Measurements from ENCODE around the gene SLAMF8. TPM values are rescaled to one million over a fixed set of nuclear protein-coding genes. Genes with fewer than 3 reads are reported as not detected.

SLAMF8 gene
- total RNA-seq, 1 experiment from 2014 or later = not detected

DNA sequence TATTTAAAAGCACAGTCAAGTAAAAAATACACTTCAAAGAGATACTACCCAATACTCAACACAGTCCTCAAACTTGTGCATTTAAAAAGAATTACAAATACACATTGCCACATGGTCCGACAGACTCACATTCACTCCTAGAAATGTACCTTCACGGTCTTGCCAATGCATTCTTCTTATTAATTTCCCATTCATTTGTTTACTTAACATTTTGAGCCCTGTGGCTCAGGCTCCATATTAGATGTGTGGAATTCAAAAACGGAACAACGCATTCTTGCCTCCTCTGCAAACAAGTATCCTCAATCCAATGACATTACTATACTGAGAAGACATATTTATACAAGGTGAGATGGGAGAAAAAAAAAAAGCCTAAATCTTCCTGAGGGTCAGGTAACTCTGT lies 48.4 kb upstream of the SLAMF8 start:
- H2BK5ac ChIP-seq (ENCODE audit: insufficient read length, low read length) = no peak overlapping the region
- no peak overlapping the region for H4K91ac ChIP-seq (ENCODE audit: insufficient read length, low read depth, low read length)
- no peak overlapping the region for H3K4ac ChIP-seq (ENCODE audit: low read depth, low read length)
- no peak overlapping the region for H2AFZ ChIP-seq (ENCODE audit: low read length)
- Mint-ChIP-seq H3K27me3 (ENCODE audit: low read depth) (peaks cover 11% of the 10 kb centered on the region), H3K9me3 (peaks cover 0 to 3% of the 10 kb centered on the region in 2 experiments; a peak in 1 of 5 replicates), H3K27ac (no peak overlapping the region), H3K4me3 (no peak overlapping the region), H3K4me1 (peaks cover 11 to 12% of the 10 kb centered on the region in 2 experiments), H3K36me3 (ENCODE audit: insufficient read depth in 1 of 3, low read depth in 3 of 3) (peaks cover 7 to 20% (median 15%) of the 10 kb centered on the region in 3 experiments)
- no peak overlapping the region for H3K9ac ChIP-seq (ENCODE audit: extremely low read depth, insufficient read length, low read length)
- no peak overlapping the region for H2BK20ac ChIP-seq (ENCODE audit: low read depth, low read length, poor library complexity, severe bottlenecking)
- no peaks in the 10 kb centered on the region for H4K20me1 ChIP-seq (ENCODE audit: control insufficient read depth, insufficient read depth, insufficient read length)
- H3K79me1 ChIP-seq (ENCODE audit: insufficient read depth, low read depth, low read length, poor library complexity, severe bottlenecking) = no peaks in the 10 kb centered on the region
- H3K27ac ChIP-seq (ENCODE audit: insufficient read length, low read depth, low read length) = no peak overlapping the region
- H4K5ac ChIP-seq (ENCODE audit: insufficient read length, low read depth, low read length) = no peak overlapping the region
- TF ChIP-seq, protein P1, sequence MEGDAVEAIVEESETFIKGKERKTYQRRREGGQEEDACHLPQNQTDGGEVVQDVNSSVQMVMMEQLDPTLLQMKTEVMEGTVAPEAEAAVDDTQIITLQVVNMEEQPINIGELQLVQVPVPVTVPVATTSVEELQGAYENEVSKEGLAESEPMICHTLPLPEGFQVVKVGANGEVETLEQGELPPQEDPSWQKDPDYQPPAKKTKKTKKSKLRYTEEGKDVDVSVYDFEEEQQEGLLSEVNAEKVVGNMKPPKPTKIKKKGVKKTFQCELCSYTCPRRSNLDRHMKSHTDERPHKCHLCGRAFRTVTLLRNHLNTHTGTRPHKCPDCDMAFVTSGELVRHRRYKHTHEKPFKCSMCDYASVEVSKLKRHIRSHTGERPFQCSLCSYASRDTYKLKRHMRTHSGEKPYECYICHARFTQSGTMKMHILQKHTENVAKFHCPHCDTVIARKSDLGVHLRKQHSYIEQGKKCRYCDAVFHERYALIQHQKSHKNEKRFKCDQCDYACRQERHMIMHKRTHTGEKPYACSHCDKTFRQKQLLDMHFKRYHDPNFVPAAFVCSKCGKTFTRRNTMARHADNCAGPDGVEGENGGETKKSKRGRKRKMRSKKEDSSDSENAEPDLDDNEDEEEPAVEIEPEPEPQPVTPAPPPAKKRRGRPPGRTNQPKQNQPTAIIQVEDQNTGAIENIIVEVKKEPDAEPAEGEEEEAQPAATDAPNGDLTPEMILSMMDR (conservative IDR thresholded peaks at IDR 0.05) = no peak
- H2BK12ac ChIP-seq (ENCODE audit: insufficient read length, low read depth, low read length) = no peak overlapping the region
- no peaks in the 10 kb centered on the region for H3K23me2 ChIP-seq (ENCODE audit: insufficient read length, low read depth, low read length, poor library complexity, severe bottlenecking)
- H3K27me3 ChIP-seq (ENCODE audit: insufficient read depth, low read length) = no peaks in the 10 kb centered on the region
- no peaks in the 10 kb centered on the region for H3K79me2 ChIP-seq (ENCODE audit: insufficient read depth, low read length)
- no peaks in the 10 kb centered on the region for H3K9me3 ChIP-seq (ENCODE audit: control insufficient read depth, low read depth, low read length)
- no peak for DNase-seq
- H3K18ac ChIP-seq (ENCODE audit: insufficient read length, low read depth, low read length) = no peak overlapping the region
- H3K56ac ChIP-seq (ENCODE audit: insufficient read length, low read depth, low read length) = no peak overlapping the region
- no peak overlapping the region for H3K23ac ChIP-seq (ENCODE audit: insufficient read length, low read depth, low read length)
- no peak overlapping the region for H4K8ac ChIP-seq (replicated peaks; ENCODE audit: insufficient read length, low read depth, low read length)
- H2BK15ac ChIP-seq (ENCODE audit: low read depth, low read length) = no peak overlapping the region
- H3K14ac ChIP-seq (ENCODE audit: insufficient read depth, low read length) = no peak overlapping the region
- H3T11ph ChIP-seq (ENCODE audit: low read length) = no peak overlapping the region
- H2BK120ac ChIP-seq (ENCODE audit: low read depth, low read length, poor library complexity, severe bottlenecking) = no peak overlapping the region
- H2AK5ac ChIP-seq (ENCODE audit: insufficient read length, low read length) = no peak overlapping the region
- H3K4me2 ChIP-seq (ENCODE audit: insufficient read depth, insufficient read length, low read length) = no peak overlapping the region
- WGBS (ENCODE audit: extremely low coverage, insufficient read length, low lambda C conversion rate) = no CpG with 5 or more reads among the region's 4 CpGs
- no peaks in the 10 kb centered on the region for H3K4me1 ChIP-seq (ENCODE audit: insufficient read depth, low read length)
